ENCODE measurements around the gene SELENOM. TPM values are rescaled to one million over a fixed set of nuclear protein-coding genes. Genes with fewer than 3 reads are reported as not detected.

Gene SELENOM
- total RNA-seq, 1 experiment from 2014 or later = 2.0 TPM

DNA sequence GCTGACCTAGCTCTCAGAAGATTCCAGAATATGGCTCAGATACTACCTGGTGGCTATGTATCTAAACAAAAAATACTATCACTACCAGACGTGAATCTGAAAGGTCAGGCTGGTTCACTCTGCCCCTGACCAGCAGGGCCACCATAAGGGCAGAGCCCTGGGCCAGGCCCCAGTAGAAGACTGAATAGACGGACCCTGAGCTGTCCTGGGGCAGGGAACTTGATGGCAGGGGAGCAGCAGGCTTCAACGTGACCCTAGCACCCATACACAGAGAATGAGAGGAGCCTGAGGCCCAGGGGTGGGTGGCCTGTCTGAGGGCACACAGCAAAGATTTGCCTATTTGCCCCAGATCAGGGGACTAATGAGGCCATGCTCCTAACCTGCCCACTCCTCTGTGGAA is 46.0 kb upstream of the SELENOM start:
- POLR2A ChIA-PET = no interaction called here
- Mint-ChIP-seq H3K36me3 (ENCODE audit: insufficient read depth, unreplicated experiment) (no peaks in the 10 kb centered on the region), H3K9me3 (ENCODE audit: unreplicated experiment) (no peaks in the 10 kb centered on the region), H3K4me1 (ENCODE audit: low read depth, unreplicated experiment) (no peaks in the 10 kb centered on the region), H3K4me3 (ENCODE audit: unreplicated experiment) (no peak overlapping the region), H3K27me3 (ENCODE audit: insufficient read depth, unreplicated experiment) (no peaks in the 10 kb centered on the region), H3K27ac (ENCODE audit: unreplicated experiment) (no peak overlapping the region)
- TF ChIP-seq, protein P1, sequence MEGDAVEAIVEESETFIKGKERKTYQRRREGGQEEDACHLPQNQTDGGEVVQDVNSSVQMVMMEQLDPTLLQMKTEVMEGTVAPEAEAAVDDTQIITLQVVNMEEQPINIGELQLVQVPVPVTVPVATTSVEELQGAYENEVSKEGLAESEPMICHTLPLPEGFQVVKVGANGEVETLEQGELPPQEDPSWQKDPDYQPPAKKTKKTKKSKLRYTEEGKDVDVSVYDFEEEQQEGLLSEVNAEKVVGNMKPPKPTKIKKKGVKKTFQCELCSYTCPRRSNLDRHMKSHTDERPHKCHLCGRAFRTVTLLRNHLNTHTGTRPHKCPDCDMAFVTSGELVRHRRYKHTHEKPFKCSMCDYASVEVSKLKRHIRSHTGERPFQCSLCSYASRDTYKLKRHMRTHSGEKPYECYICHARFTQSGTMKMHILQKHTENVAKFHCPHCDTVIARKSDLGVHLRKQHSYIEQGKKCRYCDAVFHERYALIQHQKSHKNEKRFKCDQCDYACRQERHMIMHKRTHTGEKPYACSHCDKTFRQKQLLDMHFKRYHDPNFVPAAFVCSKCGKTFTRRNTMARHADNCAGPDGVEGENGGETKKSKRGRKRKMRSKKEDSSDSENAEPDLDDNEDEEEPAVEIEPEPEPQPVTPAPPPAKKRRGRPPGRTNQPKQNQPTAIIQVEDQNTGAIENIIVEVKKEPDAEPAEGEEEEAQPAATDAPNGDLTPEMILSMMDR (IDR thresholded peaks at IDR 0.05; ENCODE audit: insufficient read depth in 1 of 2, low read depth in 1 of 2, low read length in 1 of 2, severe bottlenecking in 1 of 2, unreplicated experiment in 1 of 2) = no peak
- Histone ChIP-seq H3K4me1 (no peaks in the 10 kb centered on the region), H3K27me3 (replicated peaks; ENCODE audit: control insufficient read depth, insufficient read depth, low read length) (no peaks in the 10 kb centered on the region), H3K36me3 (ENCODE audit: control insufficient read depth, insufficient read depth, low read length) (no peaks in the 10 kb centered on the region), H3K9me3 (no peaks in the 10 kb centered on the region), H3K4me3 (ENCODE audit: low read depth, low read length) (no peak overlapping the region)
- no peak for DNase-seq
- CTCF ChIA-PET = interaction anchor here (0.6 kb wide), 1 partner anchor 160 kb away, joined by 3 read pairs; no protein-coding TSS in a partner anchor
- intact Hi-C loops (cut with micrococcal nuclease; ENCODE audit: unreplicated experiment) = no loop called here
- no TSS peak for BruUV-seq (replicated peaks)

DNA sequence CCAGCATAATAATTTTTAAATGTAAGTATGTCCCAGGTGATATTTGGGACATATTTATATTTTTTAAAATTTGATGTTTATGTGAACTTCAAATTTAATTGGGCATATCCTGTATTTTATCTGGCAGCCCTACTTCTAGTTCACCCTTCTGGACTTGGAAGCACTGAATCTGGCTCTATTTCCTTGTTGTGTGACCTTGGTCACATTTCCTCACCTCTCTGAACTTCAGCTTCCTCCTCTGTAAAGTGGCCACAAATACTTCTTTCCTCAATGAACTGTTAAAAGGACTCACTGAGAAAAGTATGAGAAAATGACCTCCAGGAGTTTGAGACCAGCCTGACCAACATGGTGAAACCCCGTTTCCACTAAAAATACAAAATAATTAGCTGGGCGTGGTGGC is 44.5 kb upstream of the SELENOM start:
- ChIA-PET POLR2A (no interaction called here), CTCF (interaction anchor here (0.7 kb wide), 1 partner anchor 16 kb away, joined by 3 read pairs; no protein-coding TSS in a partner anchor)
- H3K27ac Mint-ChIP-seq (ENCODE audit: unreplicated experiment) = no peak overlapping the region
- H3K4me3 Mint-ChIP-seq (ENCODE audit: unreplicated experiment) = no peak overlapping the region
- H3K36me3 Mint-ChIP-seq (ENCODE audit: insufficient read depth, unreplicated experiment) = no peaks in the 10 kb centered on the region
- no peaks in the 10 kb centered on the region for H3K36me3 ChIP-seq (ENCODE audit: control insufficient read depth, insufficient read depth, low read length)
- H3K4me3 ChIP-seq (ENCODE audit: low read depth, low read length) = no peak overlapping the region
- TF ChIP-seq, protein P1 (IDR thresholded peaks at IDR 0.05; ENCODE audit: insufficient read depth in 1 of 2, low read depth in 1 of 2, low read length in 1 of 2, severe bottlenecking in 1 of 2, unreplicated experiment in 1 of 2) = no peak
- H3K9me3 ChIP-seq = no peaks in the 10 kb centered on the region
- BruUV-seq (replicated peaks) = no TSS peak
- H3K4me1 Mint-ChIP-seq (ENCODE audit: low read depth, unreplicated experiment) = no peaks in the 10 kb centered on the region
- H3K27me3 Mint-ChIP-seq (ENCODE audit: insufficient read depth, unreplicated experiment) = no peaks in the 10 kb centered on the region
- no peak for DNase-seq
- no peaks in the 10 kb centered on the region for H3K9me3 Mint-ChIP-seq (ENCODE audit: unreplicated experiment)
- H3K27me3 ChIP-seq (replicated peaks; ENCODE audit: control insufficient read depth, insufficient read depth, low read length) = no peaks in the 10 kb centered on the region
- intact Hi-C loops (cut with micrococcal nuclease; ENCODE audit: unreplicated experiment) = no loop called here
- no peaks in the 10 kb centered on the region for H3K4me1 ChIP-seq

DNA sequence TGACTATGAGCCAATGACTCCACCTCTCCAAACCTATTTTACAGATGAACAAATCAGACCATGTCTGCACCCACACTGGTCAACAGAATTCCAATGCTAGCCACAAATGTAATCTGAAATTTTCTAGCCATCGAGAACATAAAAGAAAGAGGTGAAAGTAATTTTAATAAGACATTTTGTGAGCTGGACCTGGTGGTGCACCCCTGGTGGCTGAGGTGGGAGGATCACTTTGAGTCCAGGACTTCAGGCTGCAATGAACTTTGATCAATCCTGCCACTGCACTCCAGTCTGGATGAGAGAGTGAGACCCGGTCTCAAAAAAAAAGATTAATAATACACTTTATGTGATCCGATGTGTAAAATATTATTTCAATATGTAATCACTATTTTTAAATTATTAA is 43.2 kb upstream of the SELENOM start:
- Mint-ChIP-seq H3K4me3 (ENCODE audit: unreplicated experiment) (no peak overlapping the region), H3K4me1 (ENCODE audit: low read depth, unreplicated experiment) (no peaks in the 10 kb centered on the region), H3K27me3 (ENCODE audit: insufficient read depth, unreplicated experiment) (no peaks in the 10 kb centered on the region), H3K27ac (ENCODE audit: unreplicated experiment) (no peak overlapping the region), H3K9me3 (ENCODE audit: unreplicated experiment) (no peaks in the 10 kb centered on the region), H3K36me3 (ENCODE audit: insufficient read depth, unreplicated experiment) (no peaks in the 10 kb centered on the region)
- TF ChIP-seq, protein P1 (IDR thresholded peaks at IDR 0.05; ENCODE audit: insufficient read depth in 1 of 2, low read depth in 1 of 2, low read length in 1 of 2, severe bottlenecking in 1 of 2, unreplicated experiment in 1 of 2) = peak; percentile 38 to 57
- intact Hi-C loops (cut with micrococcal nuclease; ENCODE audit: unreplicated experiment) = no loop called here
- peak in 1 of 2 experiments; percentile 40 for DNase-seq
- BruUV-seq (replicated peaks) = no TSS peak
- H3K27me3 ChIP-seq (replicated peaks; ENCODE audit: control insufficient read depth, insufficient read depth, low read length) = no peaks in the 10 kb centered on the region
- CTCF ChIA-PET = interaction anchor here (0.6 to 1.0 kb wide), 4 partner anchors 11 to 204 kb away, joined by 3 read pairs; partner anchors contain the start of genes PLA2G3, SELENOM and SMTN
- H3K9me3 ChIP-seq = no peaks in the 10 kb centered on the region
- H3K36me3 ChIP-seq (ENCODE audit: control insufficient read depth, insufficient read depth, low read length) = no peaks in the 10 kb centered on the region
- H3K4me1 ChIP-seq = no peaks in the 10 kb centered on the region
- POLR2A ChIA-PET = no interaction called here
- H3K4me3 ChIP-seq (ENCODE audit: low read depth, low read length) = no peak overlapping the region
